AML-193 (cell line): Measurements from ENCODE around the gene WDR19.

Source experiments
- DNase-seq, 2 experiments: peaks; one replicate each; lab custom pipeline; 2025; lab: John Stamatoyannopoulos, UW

The WDR19 gene

GRCh38 chr4:39303871-39304270 lies 121.5 kb downstream of the WDR19 start:
- DNase-seq = no peak

- no peak for DNase-seq
Observed at GRCh38 chr4:39304651-39305050, 122.3 kb downstream of the WDR19 start.

GRCh38 chr4:39305912-39306677 lies 123.8 kb downstream of the WDR19 start:
- DNase-seq = no peak

- DNase-seq = no peak
Observed at GRCh38 chr4:39308611-39309010, 126.3 kb downstream of the WDR19 start.

- no peak for DNase-seq
Observed at GRCh38 chr4:39312816-39313215, 130.5 kb downstream of the WDR19 start.

GRCh38 chr4:39319676-39320075 lies 137.3 kb downstream of the WDR19 start:
- DNase-seq = no peak

- no peak for DNase-seq
Observed at GRCh38 chr4:39320381-39321115, 138.2 kb downstream of the WDR19 start.

GRCh38 chr4:39323821-39324220 lies 141.5 kb downstream of the WDR19 start:
- no peak for DNase-seq

- DNase-seq = no peak
Observed at GRCh38 chr4:39324446-39324845, 142.1 kb downstream of the WDR19 start.

- no peak for DNase-seq
Observed at GRCh38 chr4:39324897-39325613, 142.7 kb downstream of the WDR19 start.

GRCh38 chr4:39326468-39326977 lies 144.2 kb downstream of the WDR19 start:
- no peak for DNase-seq

GRCh38 chr4:39330353-39330752 lies 148.0 kb downstream of the WDR19 start:
- no peak for DNase-seq

GRCh38 chr4:39331191-39331590 lies 148.9 kb downstream of the WDR19 start:
- DNase-seq = no peak
